Occipital lobe (tissue), 2 donors: ENCODE measurements around the gene SLC12A3. TPM values are rescaled to one million over a fixed set of nuclear protein-coding genes. Genes with fewer than 3 reads are reported as not detected.

Source experiments
- DNase-seq: peaks from one replicate; lab custom pipeline; 2025; lab: John Stamatoyannopoulos, UW
- total RNA-seq: library from RNA; depleted of rRNA; stranded (reverse); fragments of >200 nt; gene quantifications from one replicate; pipeline ENCODE4 v1.2.3, GENCODE V29; 2014

The SLC12A3 gene
- total RNA-seq, result not detected

GRCh38 chr16:56864960-56865359, at the start of gene SLC12A3:
TSS of gene SLC12A3 (plus strand) at chr16:56865207. CDS start at chr16:56865236, 29 bp downstream.
- no peak for DNase-seq

DNA sequence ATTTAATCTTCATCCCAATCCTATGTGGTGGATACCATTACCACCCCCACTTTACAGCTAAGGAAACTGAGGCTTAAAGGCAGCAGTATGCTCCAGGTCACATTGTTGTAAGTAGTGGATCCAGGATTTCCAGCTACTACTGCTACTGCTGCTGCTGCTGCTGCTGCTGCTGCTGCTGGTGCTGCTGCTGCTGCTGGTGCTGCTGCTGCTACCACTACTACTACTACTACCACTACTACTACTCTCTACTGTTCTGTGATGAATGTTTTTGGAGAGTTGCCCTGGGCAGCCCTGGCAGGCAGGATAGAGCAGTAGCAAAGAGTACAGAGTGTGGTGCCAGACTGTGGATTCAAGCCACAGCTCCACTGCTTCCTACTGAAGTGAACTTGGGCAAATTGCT, 49.3 kb upstream of the SLC12A3 start:
- DNase-seq, result no peak

DNA sequence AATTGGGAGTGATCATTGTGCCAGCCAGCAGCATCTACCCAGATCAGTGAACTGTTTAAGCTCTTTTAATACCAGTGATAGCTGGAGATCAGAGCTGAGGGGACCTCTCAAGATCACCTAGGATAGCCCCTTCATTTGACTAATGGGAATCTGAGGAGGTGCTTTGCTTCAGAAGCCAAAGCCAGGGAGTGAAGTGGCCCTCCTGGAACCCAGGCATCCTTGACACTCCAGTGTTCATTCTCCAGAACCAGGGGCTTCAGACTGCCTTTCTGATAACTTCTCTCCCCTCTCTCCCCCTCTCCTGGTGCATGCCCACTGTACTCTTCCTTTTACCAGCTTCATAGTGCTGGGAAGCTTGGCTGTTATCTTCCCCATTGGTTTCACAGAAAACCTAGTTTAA, 48.0 kb upstream of the SLC12A3 start:
- no peak for DNase-seq

GRCh38 chr16:56817938-56818337, 47.1 kb upstream of the SLC12A3 start:
- no peak for DNase-seq

DNA sequence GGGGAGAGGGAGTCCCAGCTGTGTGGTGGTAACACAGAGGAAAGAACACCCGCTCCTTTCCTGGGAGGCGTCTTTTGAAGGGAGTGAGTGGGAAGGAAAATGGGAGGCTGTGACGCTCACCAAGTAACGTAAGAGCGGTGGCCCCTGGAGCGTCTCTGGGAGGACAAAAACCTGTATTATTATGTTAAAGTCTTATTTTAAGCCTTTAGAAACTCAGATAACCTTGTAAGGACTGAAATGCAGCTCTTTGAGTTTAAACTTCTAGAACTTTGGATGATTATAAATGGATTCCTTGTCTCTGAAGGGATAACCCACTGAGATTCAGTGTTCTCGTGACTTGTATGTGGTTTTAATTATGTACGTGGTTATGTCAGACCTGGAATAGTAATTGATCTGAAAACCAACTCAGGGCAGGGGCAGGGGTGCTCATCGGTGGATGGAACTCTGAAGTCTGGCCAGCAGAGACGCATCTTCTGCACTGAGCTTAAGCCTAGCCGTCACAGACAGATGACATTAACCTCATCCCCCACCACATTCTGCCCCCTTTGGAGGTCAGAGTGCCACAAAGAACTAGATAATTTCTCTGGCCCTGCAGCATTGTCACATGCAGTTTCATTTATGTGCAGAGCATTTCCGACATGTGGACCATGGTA, 41.8 kb upstream of the SLC12A3 start:
- no peak for DNase-seq

GRCh38 chr16:56824331-56824730, 40.7 kb upstream of the SLC12A3 start:
- no peak for DNase-seq

DNA sequence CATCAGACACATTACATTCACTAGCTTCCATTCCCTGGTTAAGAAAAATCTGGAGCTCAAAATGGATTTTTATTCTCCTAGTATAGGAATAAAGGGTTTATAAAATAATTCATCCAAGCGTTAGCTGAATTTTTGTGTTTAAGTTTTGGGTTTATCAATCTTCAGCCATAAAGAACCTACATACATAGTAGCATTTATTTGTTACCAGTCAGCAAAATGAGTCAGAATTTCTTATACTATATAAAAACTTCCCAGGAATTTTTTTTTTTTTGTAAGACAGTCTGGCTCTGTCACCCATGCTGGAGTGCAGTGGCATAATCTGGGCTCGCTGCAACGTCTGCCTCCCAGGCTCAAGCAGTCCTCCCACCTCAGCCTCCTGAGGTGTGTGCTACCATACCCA, 40.2 kb upstream of the SLC12A3 start:
- DNase-seq, result no peak

DNA sequence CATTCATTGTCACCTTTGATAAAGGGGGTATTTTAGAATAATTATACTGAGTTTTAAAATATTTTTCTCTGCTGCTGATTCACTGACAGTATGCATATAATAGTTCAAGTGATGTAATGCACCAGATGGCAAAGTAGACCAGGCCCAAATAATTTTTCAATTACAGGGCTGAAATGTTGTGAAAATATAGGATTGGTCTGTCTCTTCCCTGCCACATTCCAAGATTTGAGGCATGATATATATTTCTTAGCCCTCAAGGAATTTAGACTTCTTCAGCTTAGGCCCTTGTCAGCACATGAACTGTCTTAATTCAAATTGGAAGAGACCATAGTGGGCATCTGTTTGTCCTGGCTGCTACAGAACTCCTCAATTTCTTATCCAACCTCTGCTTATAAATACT, 39.2 kb upstream of the SLC12A3 start:
- no peak for DNase-seq

DNA sequence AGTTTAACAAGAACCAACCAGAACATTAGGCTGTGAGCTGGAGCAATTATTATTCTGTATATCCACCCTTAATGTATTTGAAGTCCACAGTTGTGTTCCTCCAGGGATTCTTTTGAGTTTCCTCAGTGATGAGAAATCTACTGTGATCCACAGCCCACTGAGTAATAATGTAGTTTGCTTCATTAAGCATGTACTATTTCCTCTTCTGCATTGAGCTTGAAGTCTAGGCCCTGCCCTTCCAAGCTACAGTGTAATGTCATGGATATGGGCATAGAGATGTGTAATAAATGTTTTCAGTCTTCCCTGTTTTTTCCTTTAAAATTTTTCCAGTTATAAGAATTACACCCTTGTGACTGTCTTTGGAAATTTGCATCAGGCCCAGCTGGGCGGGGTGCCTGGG, 36.4 kb upstream of the SLC12A3 start:
- DNase-seq, result no peak

DNA sequence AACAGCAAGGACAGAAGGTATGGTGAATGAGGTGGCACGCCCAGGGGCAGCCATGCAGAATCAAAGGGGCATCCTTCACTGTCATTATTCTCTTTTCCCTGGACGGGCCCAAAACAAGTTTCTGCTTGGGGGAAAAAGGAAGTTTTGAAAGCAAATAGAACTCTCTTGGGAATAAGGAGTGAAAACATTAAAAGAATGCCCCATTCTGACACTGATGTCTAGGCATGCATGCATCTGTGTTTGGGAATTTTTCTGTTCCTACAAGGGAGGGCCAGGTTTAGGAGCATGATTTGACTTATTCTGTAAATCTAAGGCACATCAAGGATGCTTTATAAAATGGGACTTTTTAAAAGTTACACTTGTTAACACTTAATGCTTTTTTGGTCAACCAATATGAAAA, 34.3 kb upstream of the SLC12A3 start:
- no peak for DNase-seq

GRCh38 chr16:56832768-56833167, 32.2 kb upstream of the SLC12A3 start:
- no peak for DNase-seq

DNA sequence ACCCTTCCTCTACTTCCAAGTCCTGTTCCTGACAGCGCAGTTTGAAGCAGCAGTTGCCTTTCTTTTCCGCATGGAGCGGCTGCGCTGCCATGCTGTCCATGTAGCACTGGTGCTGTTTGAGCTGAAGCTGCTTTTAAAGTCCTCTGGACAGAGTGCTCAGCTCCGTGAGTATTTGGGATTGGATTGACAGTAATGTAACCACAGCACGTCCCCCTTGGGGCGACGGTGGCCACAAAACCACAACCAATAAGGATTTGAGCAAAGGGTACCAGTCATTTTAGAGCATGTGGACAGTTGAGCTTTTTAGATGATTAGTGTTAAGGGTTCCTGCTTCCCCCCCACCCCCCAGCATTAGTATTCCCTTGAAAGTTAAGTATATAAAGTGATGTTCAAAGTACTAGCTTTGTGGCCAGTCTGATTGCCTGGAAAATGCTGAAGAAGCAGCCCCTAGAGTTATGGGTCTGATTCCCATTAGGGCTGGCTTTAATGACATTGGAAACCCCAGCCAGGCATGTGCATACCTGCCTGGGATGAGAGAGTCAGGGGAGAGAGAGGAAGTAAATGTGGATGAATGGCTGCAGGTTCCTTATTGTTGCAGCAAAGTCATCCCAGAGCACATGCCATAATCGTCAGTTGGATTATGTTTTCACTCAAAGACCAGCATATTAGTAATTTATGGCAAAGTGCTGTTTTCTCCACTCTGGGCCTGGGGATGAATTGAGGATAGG, 31.6 kb upstream of the SLC12A3 start:
- DNase-seq, result no peak

GRCh38 chr16:56835320-56835719, 29.7 kb upstream of the SLC12A3 start:
- no peak for DNase-seq

- no peak for DNase-seq
These were observed 28.4 kb upstream of the SLC12A3 start for GRCh38 chr16:56836410-56837230.

DNA sequence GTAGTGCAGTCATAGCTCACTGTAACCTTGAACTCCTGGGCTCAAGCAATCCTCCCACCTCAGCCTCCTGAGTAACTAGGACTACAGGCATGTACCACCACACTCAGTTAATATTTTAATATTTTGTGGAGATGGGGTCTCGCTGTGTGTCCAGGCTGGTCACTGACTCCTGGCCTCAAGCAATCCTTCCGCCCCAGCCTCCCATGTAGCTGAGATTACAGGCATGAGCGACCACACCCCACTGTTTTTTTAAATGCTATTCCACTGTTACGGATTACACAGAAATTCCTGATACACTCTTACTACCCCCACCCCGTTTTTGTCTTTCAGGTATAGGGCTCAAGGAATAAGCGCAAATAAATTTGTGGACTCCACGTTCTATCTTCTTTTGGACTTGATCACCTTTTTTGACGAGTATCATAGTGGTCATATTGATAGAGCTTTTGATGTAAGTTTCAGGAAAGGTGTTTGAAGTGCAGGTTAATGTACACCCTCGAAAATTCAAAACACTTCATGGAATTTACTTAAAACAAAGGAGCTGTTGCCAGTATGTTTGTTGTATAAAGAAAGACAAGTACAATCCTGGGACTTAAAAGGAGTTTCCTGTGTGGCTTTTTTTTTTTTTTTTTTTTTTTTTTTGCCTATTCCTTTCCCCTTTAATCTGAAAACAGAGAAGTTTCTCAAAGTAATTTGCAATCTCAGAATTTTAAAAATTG, 26.2 kb upstream of the SLC12A3 start:
- no peak for DNase-seq

DNA sequence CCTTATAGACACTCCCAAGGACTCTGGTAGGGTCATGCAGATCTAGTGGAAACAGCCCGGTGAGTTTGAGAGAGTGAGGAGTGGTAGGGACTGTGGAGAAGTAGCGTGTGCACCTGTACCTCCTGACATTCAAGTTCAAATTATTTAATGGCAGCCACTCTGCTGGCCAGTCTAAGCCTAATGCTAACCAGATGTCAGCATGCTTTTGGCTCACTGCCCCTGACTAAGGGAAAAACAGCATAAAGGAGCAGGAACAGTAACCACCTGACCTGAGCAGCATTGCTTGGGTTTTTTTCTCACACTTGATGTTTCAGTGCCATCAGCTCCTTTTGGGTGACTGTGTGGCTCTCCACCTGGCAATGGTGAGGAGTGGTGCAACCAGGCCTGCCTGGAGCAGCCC, 23.8 kb upstream of the SLC12A3 start:
- DNase-seq, result no peak

GRCh38 chr16:56841659-56842058, 23.3 kb upstream of the SLC12A3 start:
- DNase-seq, result no peak

DNA sequence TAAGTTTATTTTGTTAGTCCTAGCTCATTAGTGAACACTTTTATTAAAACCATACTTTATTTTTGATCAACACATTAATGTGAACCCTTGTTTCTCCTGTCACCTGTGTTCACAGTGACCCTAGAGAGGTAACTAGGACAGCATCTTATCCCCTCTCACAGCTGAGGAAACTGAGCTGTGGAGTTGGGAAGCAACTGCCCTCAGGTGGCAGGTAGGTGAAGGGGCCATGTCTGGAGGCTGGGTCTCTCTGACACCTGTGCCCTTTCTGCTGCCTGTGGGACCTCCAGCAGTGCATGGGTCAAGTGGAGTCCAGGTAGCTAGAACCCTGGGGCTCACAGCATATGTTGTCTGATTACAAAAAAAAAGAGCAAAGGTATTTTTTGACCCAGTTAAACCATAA, 22.9 kb upstream of the SLC12A3 start:
- no peak for DNase-seq

DNA sequence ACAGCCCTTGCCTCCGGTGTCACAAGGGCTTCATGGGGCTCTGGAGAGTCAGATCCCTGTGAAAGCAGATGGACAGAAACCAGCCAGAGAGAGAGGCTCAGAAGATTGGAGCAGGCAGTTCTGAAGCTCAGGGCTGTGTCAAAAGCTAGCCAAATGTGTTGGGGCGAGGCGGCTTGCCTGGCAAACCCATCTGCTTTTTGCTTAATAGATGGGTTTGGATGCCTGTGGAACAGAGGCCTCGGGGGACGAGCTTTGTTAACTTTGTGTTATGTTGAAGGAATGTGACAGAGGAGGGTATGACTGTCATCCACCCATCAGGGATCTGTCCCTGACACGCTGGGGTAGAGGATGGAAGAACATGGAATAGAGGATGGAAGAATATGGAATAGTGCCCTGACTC, 21.0 kb upstream of the SLC12A3 start:
- DNase-seq, result no peak

- no peak for DNase-seq
These were observed 17.7 kb upstream of the SLC12A3 start for GRCh38 chr16:56847173-56847910.
